A549 (cell line): ENCODE data around the gene TSBP1. TPM values are rescaled to one million over a fixed set of nuclear protein-coding genes. Genes with fewer than 3 reads are reported as not detected.

Experiments used
- ATAC-seq, 2 experiments: fragments of 200-7000 bp in 1 of 2; fragments of >200 bp in 1 of 2; cut with Nextera tagmentation in 1 of 2; cut with Tn5 transposase in 1 of 2; 3 replicates each; pipeline versions ENCODE4 v1.8.0 to v1.9.1; 2018 to 2020; ENCODE audit warnings: mild to moderate bottlenecking in 1 of 2, moderate library complexity in 1 of 2
- CTCF ChIA-PET: fragments of 300-600 bp; sonication (Branson Sonifier 250); formaldehyde crosslinking; extraction: SDS; loops from one replicate; lab custom pipeline; 2021; ENCODE audit warnings: antibody characterized with exemption, inconsistent platforms; lab: Yijun Ruan, JAX
- POLR2A ChIA-PET: fragments of 350-600 bp; formaldehyde crosslinking; extraction: SDS; loops from one replicate; lab custom pipeline; 2021; ENCODE audit warnings: antibody characterized with exemption, inconsistent platforms; lab: Yijun Ruan, JAX
- DNase-seq, 2 experiments: peaks; one replicate each; pipeline versions ENCODE4 v3.0.0 to v3.0.0-alpha.2; 2011 to 2016; ENCODE audit warnings: low read depth in 1 of 2, low spot score in 1 of 2
- FAIRE-seq: peaks from 2 replicates; lab custom pipeline; 2011; peaks lifted over from hg19 to GRCh38; lab: Jason Lieb, UNC
- H3K27ac ChIP-seq, 2 experiments: fragments of >200 bp; sonication (Bioruptor Twin); formaldehyde crosslinking; 3 replicates each; pipeline ENCODE4 v1.5.1; 2016 to 2017
- H3K4me1 ChIP-seq: fragments of >200 bp; sonication (Bioruptor Twin); formaldehyde crosslinking; 3 replicates; pipeline ENCODE4 v1.6.1; 2016
- H3K4me2 ChIP-seq: fragments of >200 bp; sonication (Bioruptor Twin); formaldehyde crosslinking; 3 replicates; pipeline ENCODE4 v1.6.1; 2016
- H3K4me3 ChIP-seq: fragments of >200 bp; sonication (Bioruptor Twin); formaldehyde crosslinking; 3 replicates; pipeline ENCODE4 v1.5.1; 2016
- H3K9me3 ChIP-seq: fragments of >200 bp; sonication (Bioruptor Twin); formaldehyde crosslinking; 3 replicates; pipeline ENCODE4 v1.6.1; 2016
- CHD2 ChIP-seq: fragments of 150-350 bp; IDR thresholded peaks from 2 replicates; pipeline ENCODE4 v1.6.1; 2014; ENCODE audit warnings: low read length; ENCODE audit not compliant: partially characterized antibody
- EP300 ChIP-seq, 2 experiments: fragments of >200 bp; sonication (Bioruptor Twin); formaldehyde crosslinking; IDR thresholded peaks; 2 replicates in 1 of 2; 3 replicates in 1 of 2; pipeline ENCODE4 v1.6.1; 2016 to 2017
- FOSB ChIP-seq: fragments of 250-450 bp; sonication (Bioruptor Pico); IDR thresholded peaks from 2 replicates; pipeline ENCODE4 v1.5.0; 2020; ENCODE audit warnings: mild to moderate bottlenecking, moderate library complexity
- GATA3 ChIP-seq: IDR thresholded peaks from 2 replicates; pipeline ENCODE4 v1.6.1; 2012; ENCODE audit warnings: borderline replicate concordance
- HDAC2 ChIP-seq: fragments of 200-600 bp; sonication (generic); IDR thresholded peaks from 2 replicates; pipeline ENCODE4 v1.6.1; 2016
- HOXB5 ChIP-seq: fragments of 250-450 bp; sonication (Bioruptor Pico); IDR thresholded peaks from 2 replicates; pipeline ENCODE4 v1.5.0; 2020; ENCODE audit warnings: mild to moderate bottlenecking, moderate library complexity
- KDM1A ChIP-seq: fragments of 200-600 bp; sonication (generic); IDR thresholded peaks from 2 replicates; pipeline ENCODE4 v1.6.1; 2016; ENCODE audit warnings: low read depth, mild to moderate bottlenecking
- MAFK ChIP-seq: fragments of 450-650 bp; IDR thresholded peaks from 2 replicates; pipeline ENCODE4 v1.6.1; 2014; ENCODE audit not compliant: partially characterized antibody
- RCOR1 ChIP-seq: fragments of 150-350 bp; IDR thresholded peaks from 2 replicates; pipeline ENCODE4 v1.6.1; 2014; ENCODE audit warnings: antibody characterized with exemption, low read length, low read depth
- RNF2 ChIP-seq: fragments of 200-600 bp; sonication (generic); IDR thresholded peaks from 2 replicates; pipeline ENCODE4 v1.6.1; 2016; ENCODE audit warnings: low read depth, mild to moderate bottlenecking, antibody characterized with exemption, moderate library complexity, borderline replicate concordance
- TFCP2L1 ChIP-seq: fragments of 250-450 bp; sonication (Bioruptor Pico); IDR thresholded peaks from 2 replicates; pipeline ENCODE4 v1.5.0; 2021; ENCODE audit warnings: mild to moderate bottlenecking
- ZFP36 ChIP-seq: fragments of 450-650 bp; IDR thresholded peaks from 2 replicates; pipeline ENCODE4 v1.6.1; 2014; ENCODE audit warnings: borderline replicate concordance; ENCODE audit not compliant: partially characterized antibody
- ZNF302 ChIP-seq: fragments of 250-450 bp; sonication (Bioruptor Pico); IDR thresholded peaks from 2 replicates; pipeline ENCODE4 v1.9.0; 2021; ENCODE audit warnings: inconsistent platforms, mild to moderate bottlenecking, moderate library complexity
- ZSCAN20 ChIP-seq: fragments of 250-450 bp; sonication (Bioruptor Pico); IDR thresholded peaks from 2 replicates; pipeline ENCODE4 v1.8.0; 2022; ENCODE audit warnings: mild to moderate bottlenecking, moderate library complexity
- WGBS: methylation state at CpG from one replicate; pipeline ENCODE4 v1.1.6; 2017; ENCODE audit errors: missing lambda C conversion rate; 5-methylcytosine and 5-hydroxymethylcytosine counted together
- polyA plus RNA-seq, 4 experiments: library from polyadenylated mRNA; depleted of rRNA in 3 of 4; stranded (reverse); fragments of >200 nt; fragmentation: RNase III in 1 of 4; extraction: RNeasy Plus Mini Kit Qiagen cat#74134 plus additional on column Dnase treatment in 1 of 4; gene quantifications; 2 replicates in 3 of 4; 3 replicates in 1 of 4; pipeline ENCODE4 v1.2.3, GENCODE V29; 2011 to 2017
- TF ChIP-seq, protein P1 (sequence below): fragments of >200 bp; sonication (Bioruptor Twin); formaldehyde crosslinking; IDR thresholded peaks from 3 replicates; pipeline ENCODE4 v1.6.1; 2016
- TF ChIP-seq, protein P2 (sequence below): IDR thresholded peaks from 2 replicates; pipeline ENCODE4 v1.6.1; 2012; ENCODE audit warnings: low read depth, borderline replicate concordance
- TF ChIP-seq, protein P3 (sequence below): fragments of 450-650 bp; IDR thresholded peaks from 2 replicates; pipeline ENCODE4 v1.6.1; 2014; ENCODE audit warnings: antibody characterized with exemption
- TF ChIP-seq, protein P4 (sequence below): fragments of 250-450 bp; sonication (Bioruptor Pico); IDR thresholded peaks from 2 replicates; pipeline ENCODE4 v1.5.0; 2021; ENCODE audit warnings: mild to moderate bottlenecking, moderate library complexity, borderline replicate concordance
- TF ChIP-seq, protein P5 (sequence below): fragments of >200 bp; sonication (Bioruptor Twin); formaldehyde crosslinking; IDR thresholded peaks from 3 replicates; pipeline ENCODE4 v1.5.1; 2016

Gene TSBP1
- polyA plus RNA-seq, 2 of the 4 experiments (the other 2 are of a cell fraction): not detected

DNA sequence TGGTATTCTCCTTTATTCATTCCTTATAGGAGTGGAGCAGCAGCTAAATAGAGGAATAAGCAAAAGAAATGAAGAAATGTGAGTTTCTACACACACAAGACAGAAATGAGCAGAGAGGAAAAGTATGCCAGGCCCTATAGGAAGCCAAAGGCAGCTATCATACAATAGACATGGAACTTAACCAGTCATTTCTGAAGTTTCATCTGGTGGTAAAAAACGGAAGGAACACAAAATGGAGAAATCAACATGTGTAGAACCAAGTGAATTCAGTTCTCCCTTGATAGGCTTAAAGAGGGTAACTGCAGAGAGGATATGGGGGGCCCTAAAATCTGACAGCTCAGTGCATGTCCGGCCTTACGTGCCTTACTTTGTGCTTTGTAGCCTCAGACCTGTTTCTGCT, 44.6 kb downstream of the TSBP1 start (continued):
- TF ChIP-seq, protein P1, sequence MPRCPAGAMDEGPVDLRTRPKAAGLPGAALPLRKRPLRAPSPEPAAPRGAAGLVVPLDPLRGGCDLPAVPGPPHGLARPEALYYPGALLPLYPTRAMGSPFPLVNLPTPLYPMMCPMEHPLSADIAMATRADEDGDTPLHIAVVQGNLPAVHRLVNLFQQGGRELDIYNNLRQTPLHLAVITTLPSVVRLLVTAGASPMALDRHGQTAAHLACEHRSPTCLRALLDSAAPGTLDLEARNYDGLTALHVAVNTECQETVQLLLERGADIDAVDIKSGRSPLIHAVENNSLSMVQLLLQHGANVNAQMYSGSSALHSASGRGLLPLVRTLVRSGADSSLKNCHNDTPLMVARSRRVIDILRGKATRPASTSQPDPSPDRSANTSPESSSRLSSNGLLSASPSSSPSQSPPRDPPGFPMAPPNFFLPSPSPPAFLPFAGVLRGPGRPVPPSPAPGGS: no peak
- no peak for TF ChIP-seq TFCP2L1 (CRISPR knock-in tag)
- TF ChIP-seq, protein P2, sequence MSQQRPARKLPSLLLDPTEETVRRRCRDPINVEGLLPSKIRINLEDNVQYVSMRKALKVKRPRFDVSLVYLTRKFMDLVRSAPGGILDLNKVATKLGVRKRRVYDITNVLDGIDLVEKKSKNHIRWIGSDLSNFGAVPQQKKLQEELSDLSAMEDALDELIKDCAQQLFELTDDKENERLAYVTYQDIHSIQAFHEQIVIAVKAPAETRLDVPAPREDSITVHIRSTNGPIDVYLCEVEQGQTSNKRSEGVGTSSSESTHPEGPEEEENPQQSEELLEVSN: no peak
- TF ChIP-seq RNF2: no peak
- TF ChIP-seq HOXB5 (CRISPR knock-in tag): no peak
- TF ChIP-seq CHD2: no peak
- TF ChIP-seq, protein P3, sequence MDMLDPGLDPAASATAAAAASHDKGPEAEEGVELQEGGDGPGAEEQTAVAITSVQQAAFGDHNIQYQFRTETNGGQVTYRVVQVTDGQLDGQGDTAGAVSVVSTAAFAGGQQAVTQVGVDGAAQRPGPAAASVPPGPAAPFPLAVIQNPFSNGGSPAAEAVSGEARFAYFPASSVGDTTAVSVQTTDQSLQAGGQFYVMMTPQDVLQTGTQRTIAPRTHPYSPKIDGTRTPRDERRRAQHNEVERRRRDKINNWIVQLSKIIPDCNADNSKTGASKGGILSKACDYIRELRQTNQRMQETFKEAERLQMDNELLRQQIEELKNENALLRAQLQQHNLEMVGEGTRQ: no peak
- no peak for TF ChIP-seq RCOR1
- TF ChIP-seq KDM1A: no peak

DNA sequence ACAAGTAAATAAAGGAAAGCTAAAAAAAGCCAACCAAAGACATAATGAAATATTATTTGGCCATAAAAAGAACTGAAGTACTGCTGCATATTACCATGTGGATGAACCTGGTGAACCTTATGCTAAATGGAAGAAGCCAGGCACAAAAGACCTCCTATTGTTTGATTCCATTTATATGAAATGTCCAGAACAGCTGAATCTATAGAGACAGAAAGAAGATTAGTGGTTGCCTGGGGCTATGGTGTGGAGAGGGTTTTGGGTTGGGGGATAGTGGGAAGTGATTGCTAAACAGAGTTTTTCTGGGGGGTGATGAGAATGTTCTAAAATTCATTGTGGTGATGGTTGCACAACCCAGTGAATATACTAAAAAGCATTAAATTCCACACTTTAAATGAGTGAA, 53.2 kb downstream of the TSBP1 start:
- no peaks in the 10 kb centered on the region for H3K9me3 ChIP-seq
- no peaks in the 10 kb centered on the region for H3K4me1 ChIP-seq
- H3K4me2 ChIP-seq: no peak overlapping the region
- ATAC-seq (no peak), FAIRE-seq (no peak), DNase-seq (no peak)
- TF ChIP-seq, protein P4, sequence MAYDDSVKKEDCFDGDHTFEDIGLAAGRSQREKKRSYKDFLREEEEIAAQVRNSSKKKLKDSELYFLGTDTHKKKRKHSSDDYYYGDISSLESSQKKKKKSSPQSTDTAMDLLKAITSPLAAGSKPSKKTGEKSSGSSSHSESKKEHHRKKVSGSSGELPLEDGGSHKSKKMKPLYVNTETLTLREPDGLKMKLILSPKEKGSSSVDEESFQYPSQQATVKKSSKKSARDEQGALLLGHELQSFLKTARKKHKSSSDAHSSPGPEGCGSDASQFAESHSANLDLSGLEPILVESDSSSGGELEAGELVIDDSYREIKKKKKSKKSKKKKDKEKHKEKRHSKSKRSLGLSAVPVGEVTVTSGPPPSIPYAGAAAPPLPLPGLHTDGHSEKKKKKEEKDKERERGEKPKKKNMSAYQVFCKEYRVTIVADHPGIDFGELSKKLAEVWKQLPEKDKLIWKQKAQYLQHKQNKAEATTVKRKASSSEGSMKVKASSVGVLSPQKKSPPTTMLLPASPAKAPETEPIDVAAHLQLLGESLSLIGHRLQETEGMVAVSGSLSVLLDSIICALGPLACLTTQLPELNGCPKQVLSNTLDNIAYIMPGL: no peak
- TF ChIP-seq ZSCAN20 (CRISPR knock-in tag) (no peak), HOXB5 (CRISPR knock-in tag) (no peak), EP300 (IDR thresholded peaks at IDR 0.05) (no peak)
- TF ChIP-seq, protein P5, sequence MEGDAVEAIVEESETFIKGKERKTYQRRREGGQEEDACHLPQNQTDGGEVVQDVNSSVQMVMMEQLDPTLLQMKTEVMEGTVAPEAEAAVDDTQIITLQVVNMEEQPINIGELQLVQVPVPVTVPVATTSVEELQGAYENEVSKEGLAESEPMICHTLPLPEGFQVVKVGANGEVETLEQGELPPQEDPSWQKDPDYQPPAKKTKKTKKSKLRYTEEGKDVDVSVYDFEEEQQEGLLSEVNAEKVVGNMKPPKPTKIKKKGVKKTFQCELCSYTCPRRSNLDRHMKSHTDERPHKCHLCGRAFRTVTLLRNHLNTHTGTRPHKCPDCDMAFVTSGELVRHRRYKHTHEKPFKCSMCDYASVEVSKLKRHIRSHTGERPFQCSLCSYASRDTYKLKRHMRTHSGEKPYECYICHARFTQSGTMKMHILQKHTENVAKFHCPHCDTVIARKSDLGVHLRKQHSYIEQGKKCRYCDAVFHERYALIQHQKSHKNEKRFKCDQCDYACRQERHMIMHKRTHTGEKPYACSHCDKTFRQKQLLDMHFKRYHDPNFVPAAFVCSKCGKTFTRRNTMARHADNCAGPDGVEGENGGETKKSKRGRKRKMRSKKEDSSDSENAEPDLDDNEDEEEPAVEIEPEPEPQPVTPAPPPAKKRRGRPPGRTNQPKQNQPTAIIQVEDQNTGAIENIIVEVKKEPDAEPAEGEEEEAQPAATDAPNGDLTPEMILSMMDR: no peak
- ChIA-PET CTCF (no interaction called here), POLR2A (no interaction called here)
- H3K4me3 ChIP-seq: no peak overlapping the region
- H3K27ac ChIP-seq: no peak overlapping the region

DNA sequence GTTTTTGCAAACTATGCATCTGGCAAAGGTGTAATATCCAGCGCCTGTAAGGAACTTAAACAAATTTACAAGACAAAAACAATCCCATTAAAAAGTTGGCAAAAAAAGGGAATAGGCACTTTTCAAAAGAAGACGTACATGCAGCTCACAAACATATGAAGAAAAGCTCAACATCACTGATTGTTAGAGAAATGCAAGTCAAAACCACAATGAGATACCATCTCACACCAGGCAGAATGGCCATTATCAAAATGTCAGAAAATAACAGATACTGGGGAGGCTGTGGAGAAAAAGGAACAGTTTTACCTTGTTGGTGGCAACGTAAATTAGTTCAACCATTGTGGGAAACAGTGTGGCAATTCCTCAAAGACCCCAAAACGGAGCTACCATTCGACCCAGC, 54.2 kb downstream of the TSBP1 start:
- ChIA-PET CTCF (interaction anchor here (0.8 kb wide), 1 partner anchor 15 kb away, joined by 3 read pairs; no protein-coding TSS in a partner anchor), POLR2A (no interaction called here)
- TF ChIP-seq MAFK (no peak), HDAC2 (no peak), ZNF302 (CRISPR knock-in tag) (no peak), ZFP36 (no peak), FOSB (CRISPR knock-in tag) (no peak), RCOR1 (no peak), GATA3 (no peak)
- TF ChIP-seq, protein P5: no peak
- TF ChIP-seq, protein P2: no peak
- 36% methylated on average over 5 of the region's 5 CpGs for WGBS
- DNase-seq (no peak), ATAC-seq (no peak), FAIRE-seq (no peak)
- Histone ChIP-seq H3K4me2 (no peak overlapping the region), H3K4me1 (no peaks in the 10 kb centered on the region), H3K4me3 (no peak overlapping the region), H3K27ac (no peak overlapping the region), H3K9me3 (no peaks in the 10 kb centered on the region)
